CD4-positive, alpha-beta T cell (primary cell): Measurements from ENCODE around the gene ITGA11. TPM values are rescaled to one million over a fixed set of nuclear protein-coding genes. Genes with fewer than 3 reads are reported as not detected.

ENCODE experiments used
- ATAC-seq: fragments of 200-7000 bp; cut with Tn5 transposase; one replicate; pipeline ENCODE4 v1.10.0; 2022; ENCODE audit warnings: mild to moderate bottlenecking; ENCODE audit not compliant: poor library complexity
- CTCF ChIA-PET: fragments of 350-600 bp; sonication (Branson Sonifier 250); formaldehyde crosslinking; loops from one replicate; lab custom pipeline; 2021; ENCODE audit warnings: antibody characterized with exemption, inconsistent platforms; lab: Charles Lee
- POLR2A ChIA-PET: fragments of 350-600 bp; sonication (Branson Sonifier 250); formaldehyde crosslinking; loops from one replicate; lab custom pipeline; 2021; ENCODE audit warnings: antibody characterized with exemption, inconsistent platforms; lab: Charles Lee
- DNase-seq, 14 experiments: peaks; one replicate each; pipeline ENCODE4 v3.0.0-alpha.2; 2013 to 2020; ENCODE audit warnings: mixed read lengths in 2 of 14
- H3K27ac ChIP-seq, 2 donors: one replicate each; pipeline versions ENCODE4 v1.5.1 to v1.7.0; 2013; ENCODE audit warnings: low read length in 2 of 2, low read depth in 1 of 2, mild to moderate bottlenecking in 1 of 2
- H3K27me3 ChIP-seq, 2 experiments: 1 replicate in 1 of 2; 2 replicates in 1 of 2; pipeline versions ENCODE4 v1.6.1 to v1.7.0; 2013; ENCODE audit warnings: low read length in 2 of 2, control low read depth in 1 of 2, mild to moderate bottlenecking in 1 of 2, moderate library complexity in 1 of 2; ENCODE audit not compliant: insufficient read depth in 2 of 2, control insufficient read depth in 1 of 2
- H3K36me3 ChIP-seq: one replicate; pipeline ENCODE4 v1.6.1; 2013; ENCODE audit warnings: low read length, control low read depth; ENCODE audit not compliant: insufficient read depth
- H3K4me1 ChIP-seq: one replicate; pipeline ENCODE4 v1.6.1; 2013; ENCODE audit warnings: low read length, control low read depth; ENCODE audit not compliant: insufficient read depth
- H3K4me3 ChIP-seq: one replicate; pipeline ENCODE4 v1.5.1; 2013; ENCODE audit warnings: mild to moderate bottlenecking, low read length, moderate library complexity
- H3K9me3 ChIP-seq, 2 experiments: 1 replicate in 1 of 2; 2 replicates in 1 of 2; pipeline versions ENCODE4 v1.6.1 to v1.7.0; 2013; ENCODE audit warnings: low read length in 2 of 2, mild to moderate bottlenecking in 2 of 2, control low read depth in 1 of 2, moderate library complexity in 1 of 2; ENCODE audit not compliant: control insufficient read depth in 1 of 2, insufficient read depth in 1 of 2
- H3K27ac Mint-ChIP-seq: one replicate; pipeline ENCODE4 v1.8.0; 2020; ENCODE audit warnings: mixed read lengths
- H3K27me3 Mint-ChIP-seq: one replicate; pipeline ENCODE4 v1.8.0; 2021; ENCODE audit warnings: mixed read lengths
- H3K36me3 Mint-ChIP-seq: one replicate; pipeline ENCODE4 v1.8.0; 2021; ENCODE audit warnings: low read depth, mixed read lengths
- H3K4me1 Mint-ChIP-seq: one replicate; pipeline ENCODE4 v1.8.0; 2021; ENCODE audit warnings: low read depth, mixed read lengths
- H3K4me3 Mint-ChIP-seq: one replicate; pipeline ENCODE4 v1.8.0; 2020; ENCODE audit warnings: mild to moderate bottlenecking, mixed read lengths
- H3K9me3 Mint-ChIP-seq: one replicate; pipeline ENCODE4 v1.8.0; 2020; ENCODE audit warnings: mixed read lengths
- intact Hi-C, 2 experiments: fragments of 100-400 bp; cut with DNase I in 1 of 2; cut with micrococcal nuclease in 1 of 2; formaldehyde crosslinking; loops; one replicate each; pipeline versions ENCODE4 v1.15.1 to v1.9.0; 2023 to 2025; cut with DNase I, micrococcal nuclease
- total RNA-seq, 174 experiments: library from RNA in 2 of 174; stranded (reverse) in 2 of 174; gene quantifications; one replicate each; pipeline ENCODE4 v1.2.3 and lab custom pipeline; 2021 to 2026
- TF ChIP-seq, protein P1 (sequence below): fragments of 200-600 bp; IDR thresholded peaks from one replicate; pipeline ENCODE4 v1.8.0; 2022; ENCODE audit warnings: antibody characterized with exemption, mild to moderate bottlenecking

The ITGA11 gene
- total RNA-seq, 2 experiments from 2014 or later, result 0.08 to 0.20 TPM

DNA sequence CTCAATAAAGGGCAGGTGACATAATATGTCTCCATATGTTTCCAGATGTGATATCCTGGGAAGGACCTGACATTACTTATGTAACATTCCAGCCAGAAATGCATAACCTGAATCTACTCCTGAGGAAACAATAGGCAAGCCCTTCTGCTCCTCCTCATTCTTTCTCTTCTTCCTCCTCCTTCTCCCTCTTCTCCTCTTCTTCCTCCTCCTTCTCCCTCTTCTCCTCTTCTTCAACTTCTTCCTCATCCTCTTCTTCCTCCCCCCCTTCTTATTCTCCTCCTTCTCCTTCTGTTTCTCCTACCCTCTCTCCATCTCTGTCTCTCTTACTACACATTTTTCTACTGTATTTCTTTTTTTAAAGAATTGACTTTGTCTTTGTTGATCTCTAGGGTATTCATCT, 43.5 kb upstream of the ITGA11 start:
- TF ChIP-seq, protein P1, sequence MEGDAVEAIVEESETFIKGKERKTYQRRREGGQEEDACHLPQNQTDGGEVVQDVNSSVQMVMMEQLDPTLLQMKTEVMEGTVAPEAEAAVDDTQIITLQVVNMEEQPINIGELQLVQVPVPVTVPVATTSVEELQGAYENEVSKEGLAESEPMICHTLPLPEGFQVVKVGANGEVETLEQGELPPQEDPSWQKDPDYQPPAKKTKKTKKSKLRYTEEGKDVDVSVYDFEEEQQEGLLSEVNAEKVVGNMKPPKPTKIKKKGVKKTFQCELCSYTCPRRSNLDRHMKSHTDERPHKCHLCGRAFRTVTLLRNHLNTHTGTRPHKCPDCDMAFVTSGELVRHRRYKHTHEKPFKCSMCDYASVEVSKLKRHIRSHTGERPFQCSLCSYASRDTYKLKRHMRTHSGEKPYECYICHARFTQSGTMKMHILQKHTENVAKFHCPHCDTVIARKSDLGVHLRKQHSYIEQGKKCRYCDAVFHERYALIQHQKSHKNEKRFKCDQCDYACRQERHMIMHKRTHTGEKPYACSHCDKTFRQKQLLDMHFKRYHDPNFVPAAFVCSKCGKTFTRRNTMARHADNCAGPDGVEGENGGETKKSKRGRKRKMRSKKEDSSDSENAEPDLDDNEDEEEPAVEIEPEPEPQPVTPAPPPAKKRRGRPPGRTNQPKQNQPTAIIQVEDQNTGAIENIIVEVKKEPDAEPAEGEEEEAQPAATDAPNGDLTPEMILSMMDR, result no peak
- DNase-seq (no peak), ATAC-seq (no peak)
- H3K9me3 Mint-ChIP-seq, result no peaks in the 10 kb centered on the region
- Histone ChIP-seq H3K27ac (no peak overlapping the region), H3K9me3 (no peaks in the 10 kb centered on the region), H3K4me1 (no peaks in the 10 kb centered on the region), H3K27me3 (peaks cover 3 to 6% of the 10 kb centered on the region in 2 experiments), H3K4me3 (no peak overlapping the region), H3K36me3 (no peaks in the 10 kb centered on the region)
- H3K36me3 Mint-ChIP-seq, result no peaks in the 10 kb centered on the region
- no peak overlapping the region for H3K27ac Mint-ChIP-seq
- intact Hi-C loops, result no loop called here
- no peaks in the 10 kb centered on the region for H3K4me1 Mint-ChIP-seq
- ChIA-PET CTCF (no interaction called here), POLR2A (no interaction called here)
- peaks cover 41% of the 10 kb centered on the region for H3K27me3 Mint-ChIP-seq
- no peak overlapping the region for H3K4me3 Mint-ChIP-seq

DNA sequence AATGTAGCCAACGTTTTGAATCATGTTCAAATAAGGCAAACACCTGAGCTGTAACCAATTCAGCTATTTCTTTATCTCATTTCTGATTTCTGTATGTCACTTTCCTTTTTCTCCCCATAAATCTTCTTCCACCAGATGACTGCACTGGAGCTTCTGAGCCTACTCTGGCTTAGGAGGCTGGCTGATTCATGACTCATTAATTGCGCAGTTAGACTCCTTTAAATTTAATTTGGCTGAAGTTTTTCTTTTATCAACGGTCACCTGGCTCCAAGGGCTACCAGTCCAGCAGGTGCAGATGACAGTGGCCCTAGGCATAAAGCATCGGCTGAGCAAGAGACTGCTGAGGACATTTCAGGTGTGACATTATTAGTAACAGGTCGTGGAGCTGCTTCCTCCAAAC, 39.6 kb upstream of the ITGA11 start:
- Histone ChIP-seq H3K4me3 (no peak overlapping the region), H3K4me1 (no peaks in the 10 kb centered on the region), H3K27me3 (peaks cover 0 to 3% of the 10 kb centered on the region in 2 experiments), H3K27ac (no peak overlapping the region), H3K36me3 (no peaks in the 10 kb centered on the region), H3K9me3 (no peaks in the 10 kb centered on the region)
- Mint-ChIP-seq H3K4me3 (no peak overlapping the region), H3K9me3 (no peaks in the 10 kb centered on the region), H3K4me1 (no peaks in the 10 kb centered on the region), H3K27ac (no peak overlapping the region), H3K36me3 (no peaks in the 10 kb centered on the region), H3K27me3 (peaks cover 13% of the 10 kb centered on the region)
- intact Hi-C loops, result no loop called here
- POLR2A ChIA-PET, result no interaction called here
- CTCF ChIA-PET, result no interaction called here
- ATAC-seq (no peak), DNase-seq (no peak)
- TF ChIP-seq, protein P1, result no peak

DNA sequence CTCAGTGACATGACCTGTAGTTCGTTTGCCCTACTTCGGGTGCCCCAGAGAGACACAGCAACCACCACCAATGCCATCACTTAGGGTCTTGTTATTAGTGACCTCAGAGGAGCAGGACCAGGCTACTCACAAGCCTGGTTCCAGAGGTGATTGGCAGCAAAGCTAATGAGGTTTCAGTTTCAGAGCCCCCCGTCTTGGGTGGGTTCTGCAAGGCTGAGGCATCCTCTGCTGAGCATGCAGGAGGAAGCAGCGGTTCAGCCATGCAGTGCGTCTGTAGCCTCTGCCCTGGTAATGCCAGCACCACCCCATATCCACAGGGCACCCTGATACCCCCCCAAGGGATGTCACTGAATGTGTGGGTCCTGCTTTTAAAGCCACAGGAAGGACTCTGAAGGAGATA, 39.0 kb upstream of the ITGA11 start:
- H3K27ac Mint-ChIP-seq, result no peak overlapping the region
- CTCF ChIA-PET, result no interaction called here
- no peak overlapping the region for H3K27ac ChIP-seq
- H3K9me3 Mint-ChIP-seq, result no peaks in the 10 kb centered on the region
- intact Hi-C loops, result no loop called here
- TF ChIP-seq, protein P1, result no peak
- ATAC-seq (no peak), DNase-seq (no peak)
- H3K4me3 ChIP-seq, result no peak overlapping the region
- POLR2A ChIA-PET, result no interaction called here
- H3K9me3 ChIP-seq, result no peaks in the 10 kb centered on the region
- no peaks in the 10 kb centered on the region for H3K36me3 ChIP-seq
- H3K27me3 Mint-ChIP-seq, result peaks cover 13% of the 10 kb centered on the region
- H3K4me1 ChIP-seq, result no peaks in the 10 kb centered on the region
- H3K4me3 Mint-ChIP-seq, result no peak overlapping the region
- no peaks in the 10 kb centered on the region for H3K4me1 Mint-ChIP-seq
- H3K27me3 ChIP-seq, result peaks cover 0 to 3% of the 10 kb centered on the region in 2 experiments
- H3K36me3 Mint-ChIP-seq, result no peaks in the 10 kb centered on the region
